Measurements from ENCODE around the gene ZMYM2. TPM values are rescaled to one million over a fixed set of nuclear protein-coding genes. Genes with fewer than 3 reads are reported as not detected.

ZMYM2 gene
- total and polyA plus RNA-seq, 2 donors (not counting 1 experiment from before 2014, with no cell fraction given), result 37.3 to 63.4 TPM

GRCh38 chr13:20127562-20128458 is 169.3 kb downstream of the ZMYM2 start:
- no peak for TF ChIP-seq EZH2 (IDR thresholded peaks at IDR 0.05; ENCODE audit: low read length, missing control alignments)
- TF ChIP-seq CTCF (conservative IDR thresholded peaks at IDR 0.05 in 1 of 2, IDR thresholded peaks at IDR 0.05 in 1 of 2; ENCODE audit: low read depth in 1 of 2, low read length in 2 of 2), result peak; percentile 24 to 40
- H3K4me1 ChIP-seq (ENCODE audit: control insufficient read depth, extremely low read depth, insufficient read depth, low read length), result peaks cover 11% of the 10 kb centered on the region
- peak overlapping the region; percentile 50 for H3K27ac ChIP-seq (ENCODE audit: insufficient read depth, low read length)
- no peaks in the 10 kb centered on the region for H3K9me3 ChIP-seq (ENCODE audit: control insufficient read depth, insufficient read depth, low read depth, low read length)
- H3K4me3 ChIP-seq (replicated peaks in 1 of 4; ENCODE audit: control extremely low read depth in 1 of 4, insufficient read depth in 1 of 4, low read depth in 3 of 4, low read length in 4 of 4), result peak overlapping the region; percentile 6 to 46 (median 27)
- H3K27me3 ChIP-seq (ENCODE audit: control insufficient read depth, insufficient read depth, low read length), result no peaks in the 10 kb centered on the region
- no peaks in the 10 kb centered on the region for H3K36me3 ChIP-seq (ENCODE audit: control insufficient read depth, insufficient read depth, low read length)
- peak overlapping the region; percentile 67 for H3K4me2 ChIP-seq (ENCODE audit: extremely low read depth, insufficient read depth, low read length)
- H2AFZ ChIP-seq (ENCODE audit: low read length), result peak overlapping the region; percentile 88
- no peaks in the 10 kb centered on the region for H3K79me2 ChIP-seq (ENCODE audit: control insufficient read depth, insufficient read depth, low read length)
- H4K20me1 ChIP-seq (ENCODE audit: control insufficient read depth, extremely low read depth, insufficient read depth, low read length), result no peaks in the 10 kb centered on the region
- DNase-seq (ENCODE audit: low read depth in 2 of 2), result peak; percentile 51 to 66
- H3K9ac ChIP-seq (ENCODE audit: insufficient read depth, low read length), result peak overlapping the region; percentile 74

DNA sequence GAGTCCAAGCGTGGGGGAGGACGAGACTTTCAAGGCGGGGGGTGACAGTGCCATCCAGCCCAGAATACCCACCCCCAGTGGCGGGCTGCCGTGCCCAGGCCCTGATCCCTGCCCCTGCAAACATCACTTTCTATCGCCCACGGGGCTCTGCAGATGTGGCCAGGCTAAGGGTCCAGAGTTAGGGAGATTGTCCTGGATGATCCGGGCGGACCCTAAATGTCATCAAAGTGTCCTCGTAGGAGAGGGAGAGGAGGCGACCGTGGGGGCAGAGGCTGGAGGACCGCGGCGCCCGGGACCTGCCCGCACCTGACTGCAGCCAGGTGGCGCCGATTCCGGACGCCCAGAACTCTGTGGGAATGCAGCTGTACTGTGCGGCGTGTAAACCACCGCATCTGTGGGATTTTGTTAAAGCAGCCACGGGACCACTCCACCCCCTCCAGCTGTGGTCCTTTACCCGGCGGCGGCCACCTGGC is 170.0 kb downstream of the ZMYM2 start:
- Histone ChIP-seq H3K4me3 (replicated peaks in 1 of 4; ENCODE audit: control extremely low read depth in 1 of 4, insufficient read depth in 1 of 4, low read depth in 3 of 4, low read length in 4 of 4) (peak overlapping the region in 1 of 4 experiments; percentile 46), H3K79me2 (ENCODE audit: control insufficient read depth, insufficient read depth, low read length) (no peaks in the 10 kb centered on the region), H3K36me3 (ENCODE audit: control insufficient read depth, insufficient read depth, low read length) (no peaks in the 10 kb centered on the region), H3K27me3 (ENCODE audit: control insufficient read depth, insufficient read depth, low read length) (no peaks in the 10 kb centered on the region), H3K4me2 (ENCODE audit: extremely low read depth, insufficient read depth, low read length) (peak overlapping the region; percentile 51), H2AFZ (ENCODE audit: low read length) (peak overlapping the region; percentile 88), H3K9me3 (ENCODE audit: control insufficient read depth, insufficient read depth, low read depth, low read length) (no peaks in the 10 kb centered on the region), H3K4me1 (ENCODE audit: control insufficient read depth, extremely low read depth, insufficient read depth, low read length) (peaks cover 11% of the 10 kb centered on the region), H3K9ac (ENCODE audit: insufficient read depth, low read length) (peak overlapping the region; percentile 74), H4K20me1 (ENCODE audit: control insufficient read depth, extremely low read depth, insufficient read depth, low read length) (no peaks in the 10 kb centered on the region), H3K27ac (ENCODE audit: insufficient read depth, low read length) (no peak overlapping the region)
- TF ChIP-seq EZH2 (IDR thresholded peaks at IDR 0.05; ENCODE audit: low read length, missing control alignments) (no peak), CTCF (conservative IDR thresholded peaks at IDR 0.05 in 1 of 2, IDR thresholded peaks at IDR 0.05 in 1 of 2; ENCODE audit: low read depth in 1 of 2, low read length in 2 of 2) (peak in 1 of 2 donors; percentile 16)
- DNase-seq (ENCODE audit: low read depth in 2 of 2), result no peak

DNA sequence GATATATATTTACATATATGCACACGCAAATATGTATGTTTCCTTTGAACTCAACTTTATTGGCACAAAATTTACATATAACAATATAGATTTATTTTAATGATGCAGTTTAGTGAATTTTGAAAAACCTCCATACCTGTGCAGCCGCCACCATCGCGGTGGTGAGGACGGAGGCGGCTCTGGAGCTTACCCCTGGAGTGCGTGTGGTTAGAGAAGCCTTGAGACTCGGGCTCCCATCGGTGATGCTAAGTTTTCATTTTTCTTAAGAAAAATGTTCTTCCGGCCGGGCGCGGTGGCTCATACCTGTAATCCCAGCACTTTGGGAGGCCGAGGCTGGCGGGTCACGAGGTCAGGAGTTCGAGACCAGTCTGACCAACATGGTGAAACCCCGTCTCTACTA is 170.5 kb downstream of the ZMYM2 start:
- no peaks in the 10 kb centered on the region for H3K9me3 ChIP-seq (ENCODE audit: control insufficient read depth, insufficient read depth, low read depth, low read length)
- no peaks in the 10 kb centered on the region for H3K36me3 ChIP-seq (ENCODE audit: control insufficient read depth, insufficient read depth, low read length)
- H2AFZ ChIP-seq (ENCODE audit: low read length), result no peak overlapping the region
- H3K4me2 ChIP-seq (ENCODE audit: extremely low read depth, insufficient read depth, low read length), result no peak overlapping the region
- no peaks in the 10 kb centered on the region for H3K79me2 ChIP-seq (ENCODE audit: control insufficient read depth, insufficient read depth, low read length)
- H3K4me3 ChIP-seq (replicated peaks in 1 of 4; ENCODE audit: control extremely low read depth in 1 of 4, insufficient read depth in 1 of 4, low read depth in 3 of 4, low read length in 4 of 4), result no peak overlapping the region
- no peak for DNase-seq (ENCODE audit: low read depth in 2 of 2)
- H3K4me1 ChIP-seq (ENCODE audit: control insufficient read depth, extremely low read depth, insufficient read depth, low read length), result peaks cover 11% of the 10 kb centered on the region
- H4K20me1 ChIP-seq (ENCODE audit: control insufficient read depth, extremely low read depth, insufficient read depth, low read length), result no peaks in the 10 kb centered on the region
- no peak overlapping the region for H3K9ac ChIP-seq (ENCODE audit: insufficient read depth, low read length)
- no peak for TF ChIP-seq CTCF (conservative IDR thresholded peaks at IDR 0.05 in 1 of 2, IDR thresholded peaks at IDR 0.05 in 1 of 2; ENCODE audit: low read depth in 1 of 2, low read length in 2 of 2)
- no peak for TF ChIP-seq EZH2 (IDR thresholded peaks at IDR 0.05; ENCODE audit: low read length, missing control alignments)
- no peaks in the 10 kb centered on the region for H3K27me3 ChIP-seq (ENCODE audit: control insufficient read depth, insufficient read depth, low read length)
- H3K27ac ChIP-seq (ENCODE audit: insufficient read depth, low read length), result no peak overlapping the region

All from fibroblast of lung (primary cell).